Glutamatergic neuron (in vitro differentiated cells): ENCODE results near the gene LOXL3. TPM values are rescaled to one million over a fixed set of nuclear protein-coding genes. Genes with fewer than 3 reads are reported as not detected.
"Not testable (repeated sequence)": the region's sequence is repeated elsewhere in the genome, so short reads cannot be mapped to it uniquely, and the experiment has no call there.

Experiments used
- DNase-seq: peaks from one replicate; pipeline ENCODE4 v3.0.0; 2022
- H3K27ac Mint-ChIP-seq: one replicate; pipeline ENCODE4 v1.8.0; 2020; ENCODE audit warnings: mild to moderate bottlenecking, mixed read lengths, inconsistent platforms; ENCODE audit not compliant: unreplicated experiment
- H3K27me3 Mint-ChIP-seq: one replicate; pipeline ENCODE4 v1.8.0; 2020; ENCODE audit warnings: mild to moderate bottlenecking, moderate library complexity, mixed read lengths, inconsistent platforms; ENCODE audit not compliant: unreplicated experiment
- H3K36me3 Mint-ChIP-seq: one replicate; pipeline ENCODE4 v1.8.0; 2020; ENCODE audit warnings: mild to moderate bottlenecking, mixed read lengths, inconsistent platforms; ENCODE audit not compliant: unreplicated experiment
- H3K4me1 Mint-ChIP-seq: one replicate; pipeline ENCODE4 v1.8.0; 2020; ENCODE audit warnings: mild to moderate bottlenecking, low read depth, mixed read lengths, inconsistent platforms; ENCODE audit not compliant: unreplicated experiment
- H3K4me3 Mint-ChIP-seq: one replicate; pipeline ENCODE4 v1.8.0; 2020; ENCODE audit warnings: mild to moderate bottlenecking, mixed read lengths, inconsistent platforms; ENCODE audit not compliant: unreplicated experiment
- H3K9me3 Mint-ChIP-seq: one replicate; pipeline ENCODE4 v1.8.0; 2020; ENCODE audit warnings: mild to moderate bottlenecking, moderate library complexity, mixed read lengths, inconsistent platforms; ENCODE audit not compliant: unreplicated experiment
- total RNA-seq: library from RNA; stranded (reverse); fragmentation: NEBNext Ultra II Directional; extraction: Animal tissue kit (Norgen Biotek cat#: 25700); gene quantifications from one replicate; pipeline ENCODE4 v1.2.1, GENCODE V29; 2021; ENCODE audit not compliant: unreplicated experiment
- TF ChIP-seq, protein P1 (sequence below): fragments of 200-600 bp; sonication (generic); IDR thresholded peaks from one replicate; pipeline ENCODE4 v1.5.0; 2021; ENCODE audit not compliant: partially characterized antibody, unreplicated experiment

Gene LOXL3
- total RNA-seq, 1 donor from 2014 or later: 64.2 TPM

- H3K36me3 Mint-ChIP-seq: no peaks in the 10 kb centered on the region
- DNase-seq: no peak
- H3K9me3 Mint-ChIP-seq: peaks cover 7% of the 10 kb centered on the region
- H3K27ac Mint-ChIP-seq: no peak overlapping the region
- TF ChIP-seq, protein P1, sequence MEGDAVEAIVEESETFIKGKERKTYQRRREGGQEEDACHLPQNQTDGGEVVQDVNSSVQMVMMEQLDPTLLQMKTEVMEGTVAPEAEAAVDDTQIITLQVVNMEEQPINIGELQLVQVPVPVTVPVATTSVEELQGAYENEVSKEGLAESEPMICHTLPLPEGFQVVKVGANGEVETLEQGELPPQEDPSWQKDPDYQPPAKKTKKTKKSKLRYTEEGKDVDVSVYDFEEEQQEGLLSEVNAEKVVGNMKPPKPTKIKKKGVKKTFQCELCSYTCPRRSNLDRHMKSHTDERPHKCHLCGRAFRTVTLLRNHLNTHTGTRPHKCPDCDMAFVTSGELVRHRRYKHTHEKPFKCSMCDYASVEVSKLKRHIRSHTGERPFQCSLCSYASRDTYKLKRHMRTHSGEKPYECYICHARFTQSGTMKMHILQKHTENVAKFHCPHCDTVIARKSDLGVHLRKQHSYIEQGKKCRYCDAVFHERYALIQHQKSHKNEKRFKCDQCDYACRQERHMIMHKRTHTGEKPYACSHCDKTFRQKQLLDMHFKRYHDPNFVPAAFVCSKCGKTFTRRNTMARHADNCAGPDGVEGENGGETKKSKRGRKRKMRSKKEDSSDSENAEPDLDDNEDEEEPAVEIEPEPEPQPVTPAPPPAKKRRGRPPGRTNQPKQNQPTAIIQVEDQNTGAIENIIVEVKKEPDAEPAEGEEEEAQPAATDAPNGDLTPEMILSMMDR: no peak
- H3K4me3 Mint-ChIP-seq: no peak overlapping the region
- peaks cover 14% of the 10 kb centered on the region for H3K27me3 Mint-ChIP-seq
- H3K4me1 Mint-ChIP-seq: no peaks in the 10 kb centered on the region
Observed at GRCh38 chr2:74486141-74486540, 67.6 kb downstream of the LOXL3 start.

DNA sequence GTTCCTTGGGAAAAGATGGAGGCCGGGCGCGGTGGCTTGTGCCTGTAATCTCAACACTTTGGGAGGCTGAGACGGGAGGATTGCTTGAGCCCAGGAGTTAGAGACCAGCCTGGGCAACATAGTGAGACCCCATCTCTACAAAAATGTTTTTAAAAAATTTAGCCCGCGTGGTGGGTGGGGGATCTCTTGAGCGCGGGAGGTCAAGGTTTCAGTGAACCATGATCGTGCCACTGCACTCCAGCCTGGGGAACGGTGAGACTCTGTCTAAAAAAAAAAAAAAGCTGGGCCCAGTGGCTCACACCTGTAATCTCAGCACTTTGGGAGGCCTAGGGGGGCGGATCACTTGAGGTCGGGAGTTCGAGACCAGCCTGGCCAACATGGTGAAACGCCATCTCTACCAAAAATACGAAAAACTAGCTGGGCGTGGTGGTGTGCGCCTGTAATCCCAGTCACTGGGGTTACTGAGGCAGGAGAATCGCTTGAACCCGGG, 70.0 kb downstream of the LOXL3 start:
- Mint-ChIP-seq H3K27me3 (peaks cover 12% of the 10 kb centered on the region), H3K4me3 (peak overlapping the region; percentile 98), H3K27ac (peak overlapping the region; percentile 99)
- DNase-seq, H3K4me1 Mint-ChIP-seq, H3K9me3 Mint-ChIP-seq, H3K36me3 Mint-ChIP-seq: not testable (repeated sequence)

- H3K27ac Mint-ChIP-seq: peak within 1 kb of the TSS; percentile 99
- H3K9me3 Mint-ChIP-seq: peaks cover 7% of the 10 kb centered on the region
- peak; percentile 93 for DNase-seq
- no peaks in the 10 kb centered on the region for H3K36me3 Mint-ChIP-seq
- H3K4me3 Mint-ChIP-seq: peak within 1 kb of the TSS; percentile 98
- no peaks in the 10 kb centered on the region for H3K4me1 Mint-ChIP-seq
- TF ChIP-seq, protein P1: peak; percentile 59
- H3K27me3 Mint-ChIP-seq: peaks cover 12% of the 10 kb centered on the region
Observed at GRCh38 chr2:74482801-74483674, 70.7 kb downstream of the LOXL3 start, which contains the start of the genes CCDC142 and TTC31. CCDC142 (minus strand) TSS chr2:74482998; CDS start chr2:74482837, 161 bp downstream. TTC31 (plus strand) TSS chr2:74483081; CDS start chr2:74483096, 15 bp downstream.

Other genes starting within 250 kb of the LOXL3 start
- gene SLC4A5, start 210.5 kb downstream of the LOXL3 start, total RNA-seq: 8.2 TPM
- gene DCTN1, start 173.6 kb downstream of the LOXL3 start, total RNA-seq: 832 TPM
- 3.7 TPM for gene C2orf81, start 132.3 kb downstream of the LOXL3 start, total RNA-seq
- gene WDR54, start 132.2 kb downstream of the LOXL3 start, total RNA-seq: 29.5 TPM
- 88.7 TPM for gene RTKN, start 112.0 kb downstream of the LOXL3 start, total RNA-seq
- 18.5 TPM for gene INO80B, start 98.9 kb downstream of the LOXL3 start, total RNA-seq
- 109 TPM for gene WBP1, start 95.5 kb downstream of the LOXL3 start, total RNA-seq
- gene MOGS, start 88.6 kb downstream of the LOXL3 start, total RNA-seq: 50.9 TPM
- gene MRPL53, start 81.3 kb downstream of the LOXL3 start, total RNA-seq: 63.9 TPM
- gene CCDC142, start 70.9 kb downstream of the LOXL3 start, total RNA-seq: 28.0 TPM
- 23.8 TPM for gene TTC31, start 70.9 kb downstream of the LOXL3 start, total RNA-seq
- gene LBX2, start 54.3 kb downstream of the LOXL3 start, total RNA-seq: 0.96 TPM
- gene PCGF1, start 46.2 kb downstream of the LOXL3 start, total RNA-seq: 32.3 TPM
- 21.2 TPM for gene TLX2, start 39.5 kb downstream of the LOXL3 start, total RNA-seq
- 0.91 TPM for gene DQX1, start 27.7 kb downstream of the LOXL3 start, total RNA-seq
- gene AUP1, start 24.2 kb downstream of the LOXL3 start, total RNA-seq: 99.5 TPM
- 46.7 TPM for gene HTRA2, start 24.0 kb downstream of the LOXL3 start, total RNA-seq
- gene DOK1, start 778 bp upstream of the LOXL3 start, total RNA-seq: 14.0 TPM
- gene M1AP, start 94.4 kb upstream of the LOXL3 start, total RNA-seq: 0.81 TPM
- 28.5 TPM for gene SEMA4F, start 100.3 kb upstream of the LOXL3 start, total RNA-seq